ENCODE measurements around the gene TNK2.
"Not testable (repeated sequence)": the region's sequence is repeated elsewhere in the genome, so short reads cannot be mapped to it uniquely, and the experiment has no call there.

The TNK2 gene

DNA sequence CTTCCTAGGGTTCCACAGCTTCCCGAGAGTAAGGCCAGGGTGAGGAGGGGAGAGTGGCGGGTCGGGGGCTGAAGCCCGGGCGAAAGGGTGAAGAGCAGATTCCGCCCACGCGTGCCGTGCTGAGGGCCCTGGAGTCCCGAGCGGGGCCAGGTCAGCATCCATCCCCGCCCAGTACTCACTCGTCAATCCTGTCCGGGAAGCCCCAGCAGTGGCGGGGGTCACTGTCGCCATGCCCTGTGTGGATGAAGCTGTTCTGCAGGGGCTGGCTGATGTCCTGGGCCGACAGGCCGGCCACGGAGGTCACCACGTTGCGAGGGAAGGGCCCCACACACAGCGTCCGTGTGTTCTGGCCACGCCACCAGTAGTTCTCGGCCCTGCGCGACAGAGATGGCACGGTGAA lies 36.3 kb downstream of the TNK2 start:
- DNase-seq (ENCODE audit: low read depth in 2 of 2, low spot score in 1 of 2): no peak

DNA sequence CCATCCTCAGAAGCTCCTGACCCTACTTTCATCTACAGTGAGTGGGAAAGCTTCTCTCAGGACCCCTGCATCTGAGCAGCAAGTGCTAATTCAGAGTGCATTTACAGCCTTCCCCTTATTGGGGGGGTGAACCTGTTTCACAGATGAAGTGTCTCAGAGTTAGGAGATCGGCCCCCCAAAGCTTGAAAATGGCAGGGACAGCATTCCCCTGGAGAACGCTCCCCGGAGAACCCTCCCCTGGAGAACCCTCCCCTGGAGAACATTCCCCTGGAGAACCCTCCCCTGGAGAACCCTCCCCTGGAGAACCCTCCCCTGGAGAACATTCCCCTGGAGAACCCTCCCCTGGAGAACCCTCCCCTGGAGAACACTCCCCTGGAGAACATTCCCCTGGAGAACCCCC lies 36.7 kb downstream of the TNK2 start:
- DNase-seq (ENCODE audit: low read depth in 2 of 2, low spot score in 1 of 2): not testable (repeated sequence)

DNA sequence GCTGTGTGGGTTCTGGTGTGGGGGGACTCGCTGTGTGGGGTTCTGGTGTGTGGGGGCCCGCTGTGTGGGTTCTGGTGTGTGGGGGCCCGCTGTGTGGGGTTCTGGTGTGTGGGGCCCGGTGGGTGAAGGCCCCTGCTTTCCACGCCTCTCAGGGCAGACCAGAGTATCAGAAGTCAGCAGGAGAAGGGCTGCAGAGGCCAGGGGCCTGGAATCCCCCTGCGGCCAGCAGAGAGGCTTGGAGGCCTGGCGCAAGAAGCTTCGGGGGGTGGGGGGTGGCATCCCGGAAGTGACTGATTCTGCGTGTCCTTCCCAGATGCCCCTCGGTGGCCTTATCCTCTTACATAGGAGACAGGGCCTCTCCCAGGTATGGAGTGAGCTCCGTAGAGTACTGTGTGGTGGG lies 37.4 kb downstream of the TNK2 start:
- no peak for DNase-seq (ENCODE audit: low read depth in 2 of 2, low spot score in 1 of 2)

DNA sequence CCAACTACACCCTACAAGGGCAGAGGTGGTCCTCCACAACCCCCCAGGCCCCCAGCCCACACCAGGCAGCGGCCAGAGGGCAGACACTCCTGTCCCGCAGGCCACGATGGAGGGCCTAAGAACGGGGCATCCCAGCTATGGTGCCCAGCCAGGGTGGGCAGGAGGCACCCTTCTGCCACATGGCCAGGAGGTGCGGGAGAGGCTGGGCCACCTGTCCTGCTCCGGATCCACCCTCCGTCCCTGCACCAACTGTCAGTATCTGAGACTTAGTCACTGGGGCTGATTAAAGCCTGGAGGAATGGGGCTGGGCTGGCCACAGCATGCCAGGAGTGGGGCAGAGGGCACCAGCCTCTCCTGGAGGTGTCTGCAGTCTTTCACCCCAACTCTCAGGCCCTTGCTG lies 37.9 kb downstream of the TNK2 start:
- no peak for DNase-seq (ENCODE audit: low read depth in 2 of 2, low spot score in 1 of 2)

DNA sequence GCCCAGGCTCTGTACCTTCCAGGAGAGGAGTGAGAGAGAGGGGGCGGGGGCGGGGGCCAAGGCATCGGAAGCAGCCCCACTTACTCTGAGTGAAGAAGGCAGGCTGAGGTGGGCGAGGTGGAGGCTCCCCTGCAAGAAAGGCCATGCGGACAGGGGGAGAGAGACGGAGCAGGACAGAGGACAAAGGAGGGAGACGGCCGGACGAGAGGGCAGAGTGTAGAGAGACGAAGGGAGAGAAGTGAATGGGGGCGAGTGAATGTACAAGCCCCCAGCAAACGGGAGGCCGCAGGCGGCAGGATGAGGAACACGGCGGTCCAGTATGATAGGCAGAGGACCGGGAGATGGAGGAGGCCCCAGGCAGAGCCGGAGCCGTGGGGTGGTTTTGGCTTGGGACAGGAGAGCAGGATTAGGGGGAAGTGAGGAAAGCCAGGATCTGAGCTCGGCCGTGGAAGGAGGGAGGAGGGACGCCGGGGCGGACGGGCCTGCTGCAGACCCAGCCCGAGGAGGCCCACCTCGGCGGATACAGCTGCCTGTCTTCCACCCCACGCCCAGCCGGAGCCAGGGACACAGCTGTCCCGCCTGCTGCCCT lies 38.8 kb downstream of the TNK2 start:
- no peak for DNase-seq (ENCODE audit: low read depth in 2 of 2, low spot score in 1 of 2)

DNA sequence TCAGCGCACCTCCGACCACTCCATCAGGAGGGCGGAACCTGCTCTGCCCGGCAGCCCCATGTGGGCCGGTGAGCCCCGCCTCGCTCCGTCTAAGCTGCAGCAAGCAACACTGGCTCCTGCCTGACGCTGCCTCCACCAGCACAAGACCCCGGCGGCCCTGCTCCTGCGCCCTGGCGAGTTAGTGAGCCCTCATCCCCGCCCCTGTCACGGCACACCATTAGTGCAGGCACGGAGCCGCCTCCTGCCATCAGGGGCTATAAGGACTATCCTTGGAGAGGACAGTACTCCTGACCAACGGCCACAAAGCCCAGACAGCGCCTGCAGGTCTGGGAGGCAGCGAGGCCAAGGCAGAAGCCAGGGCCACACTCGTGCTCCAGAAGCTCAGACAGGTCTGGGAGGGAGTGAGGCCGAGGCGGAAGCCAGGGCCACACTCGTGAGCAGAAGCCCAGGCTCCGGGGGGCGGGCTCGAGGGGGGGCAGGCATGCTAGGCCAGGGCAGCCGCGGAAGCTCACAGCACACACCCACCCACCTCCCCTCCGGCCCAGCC lies 39.4 kb downstream of the TNK2 start:
- DNase-seq (ENCODE audit: low read depth in 2 of 2, low spot score in 1 of 2): no peak

DNA sequence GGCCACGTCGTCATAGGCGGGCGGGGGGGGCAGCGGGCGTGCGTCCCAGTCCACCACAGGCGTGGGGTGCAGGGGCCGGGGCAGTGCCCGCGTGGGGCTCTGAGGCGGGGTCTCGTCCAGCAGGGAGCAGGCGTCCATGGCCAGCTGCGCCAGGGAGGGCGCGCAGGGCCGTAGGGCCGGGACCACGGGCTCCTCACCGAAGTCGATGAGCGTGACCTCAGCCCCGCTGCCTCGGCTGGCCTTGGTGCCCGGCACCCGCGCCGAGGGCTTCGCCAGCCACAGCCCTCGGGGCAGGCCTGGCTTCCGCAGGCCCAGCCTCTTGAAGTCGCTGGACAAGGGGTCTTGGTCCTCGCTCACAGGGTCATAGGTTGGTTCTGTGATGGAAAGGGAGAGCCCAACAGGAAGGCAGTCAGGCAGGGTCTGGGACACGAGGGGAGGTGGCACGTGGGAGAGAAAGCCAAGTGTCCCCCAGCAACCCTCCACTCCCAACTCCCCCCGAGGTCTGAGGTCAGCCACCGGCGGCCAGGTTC lies 40.0 kb downstream of the TNK2 start:
- DNase-seq (ENCODE audit: low read depth in 2 of 2, low spot score in 1 of 2): no peak

DNA sequence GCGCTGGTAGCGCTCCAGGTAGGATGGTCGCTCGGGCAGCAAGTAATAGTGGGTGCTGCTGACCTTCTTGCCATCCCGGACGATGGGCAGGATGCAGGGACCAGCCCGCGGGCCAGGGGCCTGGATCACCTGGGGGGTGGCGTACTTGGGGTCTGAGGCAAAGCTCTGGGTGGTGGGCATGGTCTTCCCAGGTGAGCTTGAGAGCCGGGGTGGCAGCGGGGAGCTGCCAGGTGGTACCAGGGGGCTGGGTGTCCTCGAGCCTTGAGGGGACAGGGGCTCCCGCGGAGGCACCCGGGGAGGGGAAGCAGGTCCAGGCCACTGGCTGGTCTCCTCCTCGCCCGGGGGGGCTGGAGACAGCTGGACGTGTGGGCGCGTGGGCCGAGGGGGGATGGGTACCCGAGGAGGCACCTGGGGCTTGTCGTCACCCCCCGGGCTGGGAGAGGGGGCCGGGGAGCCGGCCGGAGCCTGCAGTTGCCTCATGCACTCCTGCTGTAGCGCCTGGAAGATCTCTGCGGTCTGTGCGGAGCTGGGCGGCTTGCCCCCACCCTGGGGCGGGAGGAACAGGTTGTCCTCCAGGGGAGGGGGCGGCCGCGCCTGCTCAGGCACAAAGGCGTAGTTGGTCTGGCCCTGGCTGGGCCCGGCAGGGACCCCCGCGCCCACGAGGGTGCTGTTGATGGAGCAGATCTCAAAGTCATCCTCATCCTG lies 40.6 kb downstream of the TNK2 start:
- DNase-seq (ENCODE audit: low read depth in 2 of 2, low spot score in 1 of 2): no peak

DNA sequence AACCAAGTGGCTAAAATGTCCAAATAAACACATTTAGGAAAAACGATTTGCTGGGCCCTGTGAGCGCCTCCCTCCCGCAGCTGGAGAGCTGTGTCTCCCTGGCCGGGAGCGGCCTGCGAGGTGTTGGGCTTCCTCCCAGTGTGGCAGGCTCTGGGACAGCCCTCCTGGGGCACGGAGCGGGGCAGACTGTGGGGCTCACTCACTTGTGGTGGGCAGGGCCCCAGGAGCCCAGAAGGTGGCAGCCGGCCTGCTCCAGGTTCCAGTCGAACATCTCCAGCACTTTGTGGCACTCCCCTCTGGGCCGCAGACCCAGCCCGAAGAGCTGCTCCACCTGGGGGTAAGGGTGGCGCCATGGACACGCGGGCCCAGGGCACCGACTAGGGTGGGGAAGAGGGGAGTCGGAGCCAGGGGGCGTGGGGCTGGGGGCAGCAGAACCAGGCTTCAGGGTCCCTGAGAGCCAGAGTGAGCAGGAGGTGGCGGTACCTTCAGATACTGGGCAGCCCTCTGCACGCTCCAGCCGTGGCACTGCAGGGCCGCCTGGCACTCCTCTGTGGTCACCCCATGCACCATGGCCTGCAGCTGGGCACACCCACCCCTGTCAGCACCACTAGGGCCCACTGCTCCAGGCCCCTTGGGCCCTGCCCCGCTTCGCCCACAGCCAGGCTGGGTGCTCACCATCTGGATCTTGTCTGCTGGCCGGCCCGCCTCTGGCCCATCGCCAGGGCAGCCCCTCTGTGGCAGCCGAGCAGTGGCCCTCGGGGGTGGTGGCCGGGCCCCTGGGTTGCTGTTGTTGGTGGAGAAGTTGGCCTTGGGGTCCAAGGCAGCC lies 41.5 kb downstream of the TNK2 start:
- no peak for DNase-seq (ENCODE audit: low read depth in 2 of 2, low spot score in 1 of 2)

DNA sequence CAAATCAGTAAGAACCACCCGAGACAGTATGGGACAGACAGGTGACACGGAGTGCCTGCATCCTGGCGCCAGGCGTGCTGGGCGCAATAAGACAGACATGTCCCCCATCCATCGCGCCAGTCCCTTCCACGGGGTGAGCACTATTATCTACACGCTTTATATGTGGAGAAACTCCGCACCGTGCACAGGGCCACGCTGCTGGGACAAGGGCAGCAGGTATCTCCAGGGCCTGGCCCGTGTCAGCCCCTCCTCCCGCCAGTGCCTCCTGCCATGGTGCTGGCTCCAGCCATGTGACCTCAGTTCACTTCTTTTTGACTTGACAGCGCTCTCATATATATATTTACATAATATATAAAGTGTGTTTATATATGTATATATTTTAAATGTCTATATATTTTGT lies 42.6 kb downstream of the TNK2 start:
- no peak for DNase-seq (ENCODE audit: low read depth in 2 of 2, low spot score in 1 of 2)

DNA sequence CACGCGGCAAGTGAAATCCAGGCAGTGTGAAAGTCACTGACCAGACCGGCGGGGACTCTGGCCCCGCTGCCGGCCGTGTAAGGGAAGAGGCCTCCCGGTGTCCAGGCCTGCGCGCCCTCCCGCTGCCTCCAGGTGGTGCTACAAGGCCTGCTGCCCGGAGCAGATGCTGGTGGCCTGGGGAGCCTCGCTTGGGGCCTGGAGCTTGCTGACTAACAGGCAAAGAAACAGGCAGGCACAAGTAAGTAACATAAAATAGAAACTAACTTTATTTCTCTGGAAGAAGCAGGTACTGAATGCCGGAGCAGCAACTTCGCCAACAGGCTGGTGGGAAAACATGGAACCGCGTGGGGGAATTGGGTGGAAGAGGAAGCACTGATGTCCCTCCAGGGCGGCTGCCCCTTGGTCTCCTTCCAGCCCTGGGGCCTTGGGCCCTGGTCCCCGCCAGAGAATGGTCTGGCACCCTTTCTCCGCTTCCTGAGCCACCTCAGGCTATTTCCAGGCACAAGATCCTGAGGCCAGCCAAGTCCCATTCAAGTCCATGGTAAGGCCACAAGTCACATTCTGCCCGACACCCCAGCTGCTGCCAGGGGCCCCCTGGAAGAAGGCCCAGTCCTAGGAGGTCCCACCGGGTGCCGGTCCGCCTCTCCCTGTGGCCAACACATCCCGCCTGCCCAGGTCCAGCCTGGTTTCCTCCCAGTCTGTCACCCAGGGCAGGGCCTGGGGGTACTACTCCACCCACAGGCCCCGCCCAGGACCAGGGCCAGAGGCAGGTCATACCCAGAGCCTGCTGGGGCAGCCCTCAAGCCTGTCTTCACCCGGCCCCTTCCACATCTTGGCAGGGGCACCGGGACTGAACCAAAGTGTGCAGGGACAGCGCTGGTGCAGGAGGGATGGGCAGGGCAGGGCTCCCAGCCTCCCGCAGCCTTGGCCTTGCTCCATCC lies 45.0 kb downstream of the TNK2 start:
- DNase-seq (ENCODE audit: low read depth in 2 of 2, low spot score in 1 of 2): peak; percentile 33 to 45

DNA sequence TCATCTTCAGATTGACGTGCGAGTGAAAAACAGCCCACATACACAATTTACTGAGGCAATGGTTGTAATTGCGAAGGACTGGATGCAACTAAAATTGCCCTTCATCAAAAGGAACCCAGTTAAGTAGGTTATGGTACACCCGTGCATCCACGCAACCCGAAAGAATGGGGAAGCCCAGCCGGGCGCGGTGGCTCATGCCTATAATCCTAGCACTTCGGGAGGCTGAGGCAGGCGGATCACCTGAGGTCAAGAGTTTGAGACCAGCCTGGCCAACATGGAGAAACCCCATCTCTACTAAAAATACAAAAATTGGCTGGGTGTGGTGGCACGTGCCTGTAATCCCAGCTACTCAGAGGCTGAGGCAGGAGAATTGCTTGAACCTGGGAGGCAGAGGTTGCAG lies 46.0 kb downstream of the TNK2 start:
- not testable (repeated sequence) for DNase-seq (ENCODE audit: low read depth in 2 of 2, low spot score in 1 of 2)

DNA sequence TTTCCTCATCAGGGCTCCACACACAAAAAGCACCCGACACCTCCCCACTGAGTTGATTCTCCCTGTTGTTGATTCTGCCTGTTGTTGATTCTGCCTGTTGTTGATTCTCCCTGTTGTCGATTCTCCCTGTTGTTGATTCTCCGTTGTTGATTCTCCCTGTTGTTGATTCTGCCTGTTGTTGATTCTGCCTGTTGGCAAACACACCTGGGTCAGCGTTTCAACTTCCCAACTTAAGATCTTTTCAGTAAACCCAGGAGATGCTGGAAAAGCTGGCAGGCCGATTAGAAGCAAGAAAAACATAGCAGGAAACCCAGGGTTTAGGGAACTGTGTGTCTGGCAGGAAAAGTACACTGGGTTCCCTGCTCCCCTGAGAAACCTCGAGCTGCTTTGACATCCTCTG lies 47.9 kb downstream of the TNK2 start:
- no peak for DNase-seq (ENCODE audit: low read depth in 2 of 2, low spot score in 1 of 2)

DNA sequence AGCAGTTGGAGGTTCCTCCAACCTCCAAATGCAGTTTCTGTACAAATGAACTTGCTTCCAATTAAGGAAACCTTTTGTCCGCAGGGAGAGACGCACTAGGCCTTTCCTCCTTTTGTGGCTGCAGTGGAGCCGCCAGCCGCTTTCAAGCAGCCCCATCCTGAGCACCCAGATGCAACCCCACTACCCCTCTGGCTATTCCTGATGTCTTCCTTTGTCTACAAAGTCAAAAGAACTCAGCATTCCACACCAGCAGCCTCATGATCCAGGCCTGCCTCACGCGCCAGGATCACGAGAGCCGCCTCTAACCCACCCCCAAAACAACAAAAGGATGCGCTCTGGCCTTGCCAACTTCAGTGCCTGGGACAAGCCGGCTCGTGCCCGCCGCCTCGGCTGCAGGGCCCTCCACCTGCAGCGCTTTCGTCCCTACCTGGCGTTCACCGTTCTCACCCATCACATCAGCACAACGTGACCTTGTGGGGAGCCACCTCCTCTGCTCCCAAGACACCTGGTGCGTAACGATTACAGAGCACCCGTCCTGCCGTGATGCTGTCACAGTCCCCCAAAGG lies 48.4 kb downstream of the TNK2 start:
- DNase-seq (ENCODE audit: low read depth in 2 of 2, low spot score in 1 of 2): no peak

DNA sequence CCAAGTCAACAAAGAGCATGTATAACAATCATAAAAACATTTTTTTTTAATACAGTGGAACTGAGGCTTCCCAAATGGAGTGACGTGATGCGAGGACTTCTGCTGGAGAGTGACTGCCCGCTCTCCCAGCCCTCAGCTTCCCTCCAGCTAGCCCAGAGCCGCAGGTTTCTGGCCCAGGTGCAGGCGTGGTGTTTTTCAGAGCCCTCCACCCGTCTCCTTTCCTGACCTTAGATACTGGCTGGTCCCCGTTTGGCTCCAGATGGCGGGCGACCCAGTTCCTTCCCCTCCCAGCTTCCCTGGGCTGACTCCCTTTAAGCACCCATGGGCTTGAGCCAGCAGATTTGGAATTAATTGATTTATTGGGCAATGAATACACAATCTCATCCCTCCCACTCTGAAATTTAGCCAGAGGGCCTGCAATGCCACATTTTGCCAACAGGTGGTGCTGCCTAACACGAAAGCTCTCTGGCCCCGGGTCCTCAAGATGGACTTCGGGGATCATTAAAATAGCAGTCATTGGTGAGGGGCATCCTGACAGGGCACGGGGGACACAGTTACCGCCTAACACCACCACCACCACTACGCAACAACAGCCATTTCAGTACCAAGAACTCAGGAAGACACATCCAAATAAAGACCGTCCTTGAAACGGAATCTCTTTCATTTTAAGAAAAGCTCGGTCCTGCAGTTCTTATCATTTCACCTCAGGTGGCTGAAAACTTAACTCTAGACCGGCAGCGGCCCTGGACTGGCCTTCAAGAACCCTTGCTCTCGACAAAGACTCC lies 49.1 kb downstream of the TNK2 start:
- DNase-seq (ENCODE audit: low read depth in 2 of 2, low spot score in 1 of 2): peak; percentile 47 to 73

DNA sequence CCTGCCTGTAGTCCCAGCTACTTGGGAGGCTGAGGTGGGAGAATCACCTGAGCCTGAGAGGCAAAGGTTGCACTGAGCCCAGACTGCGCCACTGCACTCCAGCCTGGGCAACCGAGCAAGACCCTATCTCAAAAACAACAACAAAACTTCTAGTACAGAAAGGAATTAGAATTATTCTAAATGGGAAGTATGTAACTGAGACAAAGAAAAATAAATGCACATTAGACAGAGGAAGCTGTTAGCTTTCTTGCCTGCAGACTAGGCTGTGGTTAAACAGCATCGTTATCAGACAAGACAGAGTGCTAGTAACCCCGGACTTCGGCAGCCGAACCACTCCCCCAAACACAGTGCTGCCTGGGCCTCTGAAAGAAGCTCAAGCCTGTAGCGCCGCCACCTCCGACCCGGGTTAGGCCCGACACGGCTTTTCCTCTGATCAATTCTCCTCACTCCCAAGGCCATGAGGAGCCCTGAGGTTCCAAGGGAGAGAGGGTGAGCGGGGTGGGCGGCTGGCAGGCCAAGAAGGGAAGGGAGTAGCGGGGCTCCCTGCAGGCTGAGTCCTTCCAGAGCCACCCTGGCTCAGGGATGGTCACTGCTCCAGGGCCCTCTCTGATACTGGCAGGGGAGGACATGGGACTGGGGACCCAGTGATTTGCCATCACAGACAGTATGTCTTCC lies 51.8 kb downstream of the TNK2 start:
- no peak for DNase-seq (ENCODE audit: low read depth in 2 of 2, low spot score in 1 of 2)

DNA sequence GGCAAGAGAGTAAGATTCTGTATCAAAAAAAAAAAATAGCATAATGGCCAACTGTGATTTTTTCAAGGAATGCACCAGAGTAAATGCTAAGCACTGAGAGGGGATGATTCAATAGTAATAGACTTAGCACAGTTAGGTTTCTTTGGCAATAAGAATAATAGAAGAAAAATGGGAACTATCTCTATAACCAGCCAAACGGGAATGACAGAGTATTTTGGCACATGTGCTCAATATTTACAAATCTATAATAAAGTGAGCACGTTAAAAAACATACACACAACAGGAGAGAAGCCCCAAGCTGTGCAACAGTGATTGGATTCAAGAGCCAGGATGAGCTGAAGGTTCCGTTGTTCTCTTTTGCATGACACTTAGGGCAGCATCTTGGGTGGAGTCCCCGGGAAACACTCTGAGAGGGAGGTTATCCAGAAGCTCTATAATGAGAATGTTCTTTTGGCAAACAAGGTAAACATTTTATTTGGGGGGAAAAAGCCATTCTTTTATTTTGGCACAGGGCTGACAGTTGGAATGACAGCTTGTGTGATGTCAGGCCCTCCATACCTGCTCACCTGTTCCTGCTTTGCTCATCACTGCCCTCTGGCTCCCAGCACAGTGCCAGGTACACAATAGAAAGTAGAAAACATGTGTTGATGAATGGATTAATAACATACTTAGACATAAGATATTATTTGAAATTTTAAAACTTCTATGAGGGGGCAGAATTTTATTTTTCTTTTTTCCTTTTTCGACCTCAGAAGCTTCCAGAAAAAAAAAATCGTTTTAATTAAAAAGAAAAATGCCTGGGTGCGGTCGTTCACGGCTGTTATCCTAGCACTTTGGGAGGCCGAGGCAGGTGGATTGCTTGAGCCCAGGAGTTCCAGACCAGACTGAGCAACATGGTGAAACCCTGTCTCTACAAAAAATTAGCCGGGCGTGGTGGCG lies 52.6 kb downstream of the TNK2 start:
- DNase-seq (ENCODE audit: low read depth in 2 of 2, low spot score in 1 of 2): no peak

Measured in stimulated activated CD8-positive, alpha-beta memory T cell treated with anti-CD3 and anti-CD28 coated beads, Interleukin-4, amount 100 ng/mL, for 4 hours (primary cell).